GM12864 (cell line): ENCODE results near the gene SPATS2L.

ENCODE experiments used
- DNase-seq: peaks from one replicate; pipeline ENCODE4 v3.0.0-alpha.2; 2011; ENCODE audit warnings: low read depth
- H3K4me3 ChIP-seq: 2 replicates; pipeline ENCODE4 v1.5.1; 2011; ENCODE audit warnings: mild to moderate bottlenecking, low read depth, low read length, control low read depth
- TF ChIP-seq, protein P1 (sequence below): IDR thresholded peaks from 2 replicates; pipeline ENCODE4 v1.5.1; 2011; ENCODE audit warnings: low read depth, mild to moderate bottlenecking, moderate library complexity, low read length, control low read depth, inconsistent platforms; ENCODE audit errors: missing control alignments

The SPATS2L gene

GRCh38 chr2:200360364-200360763, 53.9 kb downstream of the SPATS2L start:
- no peak overlapping the region for H3K4me3 ChIP-seq
- TF ChIP-seq, protein P1, sequence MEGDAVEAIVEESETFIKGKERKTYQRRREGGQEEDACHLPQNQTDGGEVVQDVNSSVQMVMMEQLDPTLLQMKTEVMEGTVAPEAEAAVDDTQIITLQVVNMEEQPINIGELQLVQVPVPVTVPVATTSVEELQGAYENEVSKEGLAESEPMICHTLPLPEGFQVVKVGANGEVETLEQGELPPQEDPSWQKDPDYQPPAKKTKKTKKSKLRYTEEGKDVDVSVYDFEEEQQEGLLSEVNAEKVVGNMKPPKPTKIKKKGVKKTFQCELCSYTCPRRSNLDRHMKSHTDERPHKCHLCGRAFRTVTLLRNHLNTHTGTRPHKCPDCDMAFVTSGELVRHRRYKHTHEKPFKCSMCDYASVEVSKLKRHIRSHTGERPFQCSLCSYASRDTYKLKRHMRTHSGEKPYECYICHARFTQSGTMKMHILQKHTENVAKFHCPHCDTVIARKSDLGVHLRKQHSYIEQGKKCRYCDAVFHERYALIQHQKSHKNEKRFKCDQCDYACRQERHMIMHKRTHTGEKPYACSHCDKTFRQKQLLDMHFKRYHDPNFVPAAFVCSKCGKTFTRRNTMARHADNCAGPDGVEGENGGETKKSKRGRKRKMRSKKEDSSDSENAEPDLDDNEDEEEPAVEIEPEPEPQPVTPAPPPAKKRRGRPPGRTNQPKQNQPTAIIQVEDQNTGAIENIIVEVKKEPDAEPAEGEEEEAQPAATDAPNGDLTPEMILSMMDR: no peak
- DNase-seq: no peak

DNA sequence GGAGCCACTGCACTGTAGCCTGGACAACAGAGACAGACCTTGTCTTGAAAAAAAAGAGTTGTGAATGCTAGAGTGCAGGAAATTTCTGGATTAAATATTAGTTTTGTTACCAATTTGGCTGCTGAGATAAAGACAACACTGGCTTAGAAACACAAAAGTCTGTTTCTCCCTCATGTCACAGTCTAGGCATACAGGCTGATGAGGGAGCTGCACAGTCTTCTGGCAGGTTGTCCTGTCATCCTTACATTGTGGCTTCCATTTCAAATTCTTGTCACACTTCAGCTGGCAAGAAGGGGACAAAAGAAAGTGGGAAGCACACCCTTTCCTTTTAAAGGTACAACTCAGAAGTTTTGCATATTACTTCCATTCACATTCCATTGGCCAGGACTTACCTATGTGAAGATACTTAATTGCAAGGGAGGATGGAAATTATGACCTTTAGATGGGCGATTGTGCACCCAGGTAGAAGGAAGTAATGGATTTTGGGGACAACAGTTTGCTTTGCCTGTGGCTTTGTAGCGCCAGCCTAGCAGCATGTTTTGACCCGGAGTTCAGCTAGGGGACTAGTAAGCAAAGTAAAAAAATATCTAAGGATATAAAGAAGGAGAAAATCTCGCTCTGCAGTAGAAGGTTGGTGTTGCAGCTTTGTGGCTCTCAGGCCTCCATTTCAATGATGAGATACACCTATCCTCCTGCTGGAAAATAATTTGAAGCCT, 55.9 kb downstream of the SPATS2L start:
- no peak for DNase-seq
- TF ChIP-seq, protein P1: no peak
- no peak overlapping the region for H3K4me3 ChIP-seq

DNA sequence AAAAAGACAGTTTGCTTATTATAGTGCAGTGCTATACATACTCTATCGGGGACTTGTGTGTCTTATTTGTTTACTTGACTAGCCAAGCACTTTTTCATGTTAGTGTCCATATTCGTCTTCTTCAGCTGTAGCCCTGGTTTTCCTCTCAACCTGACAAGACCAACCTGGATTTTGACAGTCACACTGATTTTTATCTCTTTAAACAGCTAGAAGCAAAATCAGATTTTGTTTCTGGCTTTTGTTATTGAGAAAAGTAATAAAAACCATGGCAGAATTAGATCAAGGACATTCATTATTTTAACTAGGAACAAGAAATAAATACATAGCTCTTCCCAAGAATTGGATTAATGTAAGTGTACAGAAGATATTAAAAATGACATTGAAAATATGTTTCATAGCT, 56.8 kb downstream of the SPATS2L start:
- TF ChIP-seq, protein P1: no peak
- no peak for DNase-seq
- no peak overlapping the region for H3K4me3 ChIP-seq

DNA sequence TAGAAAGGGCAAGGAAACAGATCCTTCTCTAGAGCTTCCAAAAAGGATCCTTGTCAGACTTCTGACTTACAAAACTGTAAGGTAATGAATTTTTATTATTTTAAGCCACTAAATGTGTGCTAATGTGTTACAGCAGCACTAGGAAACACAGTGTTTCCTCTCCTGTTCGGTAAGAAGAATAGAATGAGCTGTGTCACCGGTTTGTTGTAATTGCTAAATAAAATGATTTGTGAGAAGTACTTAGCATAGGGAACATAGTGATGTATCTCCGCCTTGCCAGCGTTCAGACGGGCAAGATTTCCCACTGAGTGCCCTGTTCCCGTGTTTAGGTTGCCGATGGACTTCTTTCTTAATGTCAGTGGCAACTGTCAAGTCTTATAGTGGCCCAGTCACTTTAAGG, 57.6 kb downstream of the SPATS2L start:
- no peak for DNase-seq
- no peak overlapping the region for H3K4me3 ChIP-seq
- TF ChIP-seq, protein P1: no peak

GRCh38 chr2:200364620-200365019, 58.1 kb downstream of the SPATS2L start:
- TF ChIP-seq, protein P1: no peak
- no peak overlapping the region for H3K4me3 ChIP-seq
- no peak for DNase-seq

- no peak for DNase-seq
- TF ChIP-seq, protein P1: no peak
- H3K4me3 ChIP-seq: no peak overlapping the region
Measured at GRCh38 chr2:200365209-200365608, 58.7 kb downstream of the SPATS2L start.

DNA sequence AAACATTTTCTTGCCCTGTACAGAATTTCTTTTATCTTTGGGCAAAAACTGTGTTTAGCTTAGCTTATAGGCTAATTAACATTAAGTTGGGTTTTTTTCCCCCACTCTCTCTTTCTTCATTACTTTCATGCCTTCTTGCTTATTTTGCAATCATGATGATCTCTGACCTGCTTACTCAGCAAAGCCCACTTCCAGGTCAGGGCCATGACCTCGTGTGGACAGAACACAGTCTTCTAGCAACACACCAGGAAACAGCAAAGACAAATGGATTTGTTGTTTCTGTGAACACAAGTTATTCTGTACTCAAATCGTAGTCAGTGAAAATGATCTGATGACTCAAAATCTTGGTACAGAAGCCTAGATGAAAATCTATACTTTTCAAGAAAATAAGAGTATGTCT, 60.7 kb downstream of the SPATS2L start:
- TF ChIP-seq, protein P1: no peak
- no peak for DNase-seq
- no peak overlapping the region for H3K4me3 ChIP-seq
